Measurements from ENCODE around the gene RANBP1.

DNA sequence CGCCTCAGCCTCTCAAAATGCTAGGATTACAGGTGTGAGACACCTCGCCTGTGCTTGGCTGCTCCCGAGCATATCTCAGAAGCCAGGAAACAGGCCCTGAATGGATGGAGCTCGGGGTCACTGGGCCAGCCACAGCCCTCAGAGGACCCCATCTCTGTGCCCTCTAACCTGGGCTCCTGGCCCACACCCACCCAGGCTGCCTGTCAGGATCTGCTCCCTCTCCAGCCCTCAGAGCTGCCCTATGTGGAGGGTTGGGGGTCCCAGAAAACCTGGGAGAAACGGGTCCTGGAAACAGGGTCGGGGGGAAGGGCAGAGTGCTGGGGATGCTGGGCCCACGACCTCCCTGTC, 40.1 kb downstream of the RANBP1 start:
- TF ChIP-seq EZH2 (IDR thresholded peaks at IDR 0.05; ENCODE audit: borderline replicate concordance, low read depth, low read length, severe bottlenecking) = no peak
- TF ChIP-seq, protein P1, sequence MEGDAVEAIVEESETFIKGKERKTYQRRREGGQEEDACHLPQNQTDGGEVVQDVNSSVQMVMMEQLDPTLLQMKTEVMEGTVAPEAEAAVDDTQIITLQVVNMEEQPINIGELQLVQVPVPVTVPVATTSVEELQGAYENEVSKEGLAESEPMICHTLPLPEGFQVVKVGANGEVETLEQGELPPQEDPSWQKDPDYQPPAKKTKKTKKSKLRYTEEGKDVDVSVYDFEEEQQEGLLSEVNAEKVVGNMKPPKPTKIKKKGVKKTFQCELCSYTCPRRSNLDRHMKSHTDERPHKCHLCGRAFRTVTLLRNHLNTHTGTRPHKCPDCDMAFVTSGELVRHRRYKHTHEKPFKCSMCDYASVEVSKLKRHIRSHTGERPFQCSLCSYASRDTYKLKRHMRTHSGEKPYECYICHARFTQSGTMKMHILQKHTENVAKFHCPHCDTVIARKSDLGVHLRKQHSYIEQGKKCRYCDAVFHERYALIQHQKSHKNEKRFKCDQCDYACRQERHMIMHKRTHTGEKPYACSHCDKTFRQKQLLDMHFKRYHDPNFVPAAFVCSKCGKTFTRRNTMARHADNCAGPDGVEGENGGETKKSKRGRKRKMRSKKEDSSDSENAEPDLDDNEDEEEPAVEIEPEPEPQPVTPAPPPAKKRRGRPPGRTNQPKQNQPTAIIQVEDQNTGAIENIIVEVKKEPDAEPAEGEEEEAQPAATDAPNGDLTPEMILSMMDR (IDR thresholded peaks at IDR 0.05; ENCODE audit: borderline replicate concordance, extremely low read depth, low read length, poor library complexity, severe bottlenecking) = no peak
